HTR-8/SVneo (cell line): Measurements from ENCODE around the gene UQCRQ.

Source experiments
- DNase-seq: peaks from one replicate; pipeline ENCODE4 v3.0.0; 2011; ENCODE audit warnings: low spot score, mixed read lengths; ENCODE audit not compliant: insufficient read length
- FAIRE-seq: peaks from 2 replicates; lab custom pipeline; 2011; peaks lifted over from hg19 to GRCh38; lab: Jason Lieb, UNC

Gene UQCRQ

GRCh38 chr5:132866342-132867045 lies at the start of gene UQCRQ, which contains the start of gene GDF9:
TSS of gene UQCRQ (plus strand) at chr5:132866642. CDS start at chr5:132866882, 240 bp downstream.
TSS of gene GDF9 (minus strand) at chr5:132866469. CDS start at chr5:132864533, 1,936 bp downstream.
- peak; percentile 96 for FAIRE-seq

GRCh38 chr5:132817011-132817410 lies 49.4 kb upstream of the UQCRQ start:
- DNase-seq (no peak), FAIRE-seq (no peak)

More at GRCh38 chr5:132866342-132867045, at the start of gene UQCRQ, which contains the start of gene GDF9:
- peak; percentile 98 for DNase-seq

DNA sequence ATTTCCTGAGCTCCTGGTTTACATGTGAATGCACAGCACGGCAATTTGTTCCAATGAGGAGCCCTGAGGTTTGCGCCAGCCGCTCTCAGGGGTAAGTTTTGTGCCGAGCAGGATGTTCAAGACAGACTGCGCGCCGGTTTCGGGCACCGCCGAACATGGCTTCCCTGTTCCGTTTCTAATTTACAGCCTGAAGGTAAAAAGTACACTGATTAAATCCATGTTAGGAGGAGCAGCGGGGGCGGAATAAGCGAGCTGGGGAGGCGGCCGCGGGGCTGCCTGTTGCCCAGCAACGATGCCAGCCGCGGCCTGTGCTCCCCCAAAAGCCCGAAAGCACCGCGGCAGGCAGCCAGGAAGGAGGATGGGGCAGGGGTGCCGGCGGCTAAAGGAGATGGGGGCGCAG lies 47.0 kb upstream of the UQCRQ start:
- FAIRE-seq (no peak), DNase-seq (no peak)

DNA sequence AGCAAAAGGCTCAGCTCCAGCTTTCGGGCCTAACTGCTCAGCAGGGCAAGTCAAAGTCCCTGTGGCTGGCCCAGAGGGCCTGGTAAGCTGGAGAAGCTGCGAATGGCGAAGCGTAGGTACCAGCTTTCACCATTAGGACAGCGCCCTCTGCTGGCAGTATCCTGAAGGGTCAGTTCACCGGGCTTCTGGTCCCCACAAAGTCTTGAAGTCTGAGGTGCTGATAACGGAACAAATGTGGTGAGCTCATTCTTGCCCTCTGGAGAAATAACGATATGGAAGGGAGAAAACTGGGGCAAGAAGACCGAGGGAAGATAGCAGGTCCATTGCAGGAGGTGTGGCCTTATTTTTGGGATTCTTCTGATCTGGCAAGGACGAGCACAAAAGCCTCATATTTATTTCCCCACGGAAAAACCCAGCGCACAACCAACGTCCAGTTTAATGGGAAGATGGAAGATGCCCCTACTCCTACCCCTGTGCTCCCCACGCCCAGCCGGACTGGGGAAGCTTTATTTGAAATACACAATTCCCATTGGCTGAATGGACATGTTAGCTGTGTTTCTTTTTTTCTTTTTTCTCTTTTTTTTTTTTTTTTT lies 46.2 kb upstream of the UQCRQ start:
- DNase-seq, result peak; percentile 88
- peak; percentile 77 for FAIRE-seq

DNA sequence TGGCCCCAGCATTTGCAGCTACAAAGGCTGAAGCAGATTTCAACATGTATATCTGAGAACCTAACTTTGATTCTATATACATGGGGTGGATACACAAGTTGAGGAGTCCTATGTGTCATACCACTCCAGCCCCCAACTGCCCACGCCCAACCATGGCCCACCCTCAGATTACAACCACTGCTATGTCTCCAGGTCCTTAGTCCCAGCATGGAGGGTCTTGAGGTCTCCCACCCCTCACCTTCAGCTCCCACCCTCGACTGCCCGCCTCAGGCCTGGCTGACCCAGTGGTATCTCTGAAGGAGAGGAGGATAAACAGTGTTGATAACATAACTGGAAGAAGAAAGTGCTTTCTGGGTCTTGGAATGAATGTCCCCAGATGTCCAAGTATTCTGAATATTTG lies 45.1 kb upstream of the UQCRQ start:
- FAIRE-seq (no peak), DNase-seq (no peak)

GRCh38 chr5:132821791-132822190 lies 44.7 kb upstream of the UQCRQ start:
- DNase-seq, result no peak
- no peak for FAIRE-seq

- no peak for FAIRE-seq
- DNase-seq, result no peak
These were observed 43.6 kb upstream of the UQCRQ start for GRCh38 chr5:132822650-132823480.

GRCh38 chr5:132823481-132824050 lies 42.9 kb upstream of the UQCRQ start:
- FAIRE-seq (no peak), DNase-seq (no peak)

- no peak for DNase-seq
- no peak for FAIRE-seq
These were observed 42.0 kb upstream of the UQCRQ start for GRCh38 chr5:132824426-132824825.

- FAIRE-seq, result no peak
- no peak for DNase-seq
These were observed 41.2 kb upstream of the UQCRQ start for GRCh38 chr5:132825033-132825833.

DNA sequence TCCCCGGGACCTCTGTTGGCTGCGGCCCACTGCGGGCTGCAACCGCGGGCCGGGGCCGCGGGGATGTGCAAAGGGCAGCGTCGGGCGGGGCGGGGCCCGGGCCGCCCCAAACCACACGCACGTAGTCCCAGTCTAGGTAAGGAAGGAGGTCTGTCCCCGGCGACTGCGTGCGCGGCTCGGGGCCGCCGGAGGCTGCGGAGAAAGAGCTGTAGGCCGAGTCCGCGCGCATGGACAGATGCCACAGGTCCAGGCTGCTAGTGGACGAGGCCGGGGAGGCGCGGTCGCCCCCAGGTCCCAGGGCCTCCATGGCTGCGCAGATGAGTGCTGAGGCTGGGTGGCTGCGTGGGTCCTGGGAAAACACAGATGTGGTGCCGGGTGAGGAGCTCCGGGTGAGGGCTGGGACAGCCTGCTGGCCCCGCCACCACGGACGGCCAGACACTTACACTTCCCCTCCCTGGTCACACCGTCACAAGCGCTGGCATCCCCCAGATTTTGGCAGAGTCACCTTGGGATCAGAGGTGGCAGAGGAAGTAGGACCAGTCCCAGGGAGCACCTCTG lies 40.5 kb upstream of the UQCRQ start:
- DNase-seq, result no peak
- no peak for FAIRE-seq

- DNase-seq, result no peak
These were observed 39.9 kb upstream of the UQCRQ start for GRCh38 chr5:132826424-132827082.

GRCh38 chr5:132827943-132828673 lies 38.3 kb upstream of the UQCRQ start:
- FAIRE-seq (no peak), DNase-seq (no peak)

More at GRCh38 chr5:132826424-132827082, 39.9 kb upstream of the UQCRQ start:
- FAIRE-seq, result no peak

DNA sequence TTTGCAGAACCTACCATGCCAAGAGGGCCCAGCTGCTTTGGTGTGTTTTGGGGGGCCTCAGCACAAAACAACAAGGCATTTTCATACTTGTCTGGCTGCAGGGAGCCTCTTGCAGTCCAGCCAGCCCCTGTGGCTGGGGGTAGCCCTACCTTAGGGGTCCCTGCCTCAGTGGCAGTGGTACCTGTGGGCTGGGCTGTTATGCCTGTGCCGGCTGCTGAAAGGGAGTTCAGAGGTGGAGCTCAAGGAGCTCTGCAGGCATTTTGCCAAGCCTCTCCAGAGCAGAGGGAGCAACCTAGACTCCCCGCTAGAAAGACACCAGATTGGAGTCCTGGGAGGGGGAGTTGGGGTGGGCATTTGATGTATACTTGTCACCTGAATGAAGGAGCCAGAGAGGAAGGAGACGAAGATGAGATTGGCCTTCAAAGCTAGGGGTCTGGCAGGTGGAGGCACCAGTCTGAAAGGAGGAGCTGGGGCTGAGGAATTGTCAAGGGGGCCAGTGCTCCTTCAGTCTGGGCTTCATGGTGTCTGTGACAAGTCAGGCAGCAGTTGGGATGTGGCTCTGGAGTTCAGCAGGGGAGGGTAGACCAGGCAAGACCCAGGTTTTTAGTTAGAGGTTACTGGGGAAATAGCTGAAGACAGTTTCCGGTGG lies 37.5 kb upstream of the UQCRQ start:
- FAIRE-seq (no peak), DNase-seq (no peak)

DNA sequence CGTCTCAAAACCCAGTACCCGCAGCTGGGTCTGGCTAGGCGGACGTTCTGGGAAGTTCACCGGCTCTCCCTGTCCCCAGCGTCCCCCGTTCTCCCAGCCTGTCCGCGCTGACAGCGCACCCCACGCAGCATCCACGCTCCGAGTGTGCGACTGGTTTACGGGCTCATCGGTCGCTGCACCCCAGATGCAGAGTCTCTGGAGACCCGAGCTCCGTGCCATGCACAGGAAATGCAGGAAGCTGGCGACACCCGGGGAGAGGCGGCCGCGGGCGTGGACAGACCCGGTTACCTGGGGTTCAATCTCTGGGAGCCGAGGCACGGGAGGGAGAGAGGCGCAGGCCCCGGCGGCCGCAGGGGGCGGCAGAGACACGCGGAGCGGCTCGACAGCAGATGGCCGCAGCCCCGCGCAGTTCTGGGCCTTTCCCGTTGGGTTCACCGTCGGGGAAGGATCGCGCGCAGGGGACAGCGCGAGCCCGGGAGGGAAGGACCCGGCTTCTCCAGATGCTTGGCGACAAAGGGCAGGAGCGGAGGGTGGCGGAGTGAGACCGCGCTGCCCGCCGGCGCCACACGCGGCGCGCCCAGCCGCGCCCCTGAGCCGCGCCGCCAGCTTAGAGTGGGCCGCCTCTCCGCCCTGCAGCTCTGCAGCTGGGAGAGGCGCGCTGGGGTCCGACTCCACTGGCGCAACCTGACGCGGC lies 36.6 kb upstream of the UQCRQ start:
- no peak for FAIRE-seq

GRCh38 chr5:132830436-132831094 lies 35.9 kb upstream of the UQCRQ start, which contains the start of gene SHROOM1:
TSS of gene SHROOM1 (minus strand) at chr5:132830647. CDS start at chr5:132826140, 4,507 bp downstream.
- FAIRE-seq (peak; percentile 69), DNase-seq (peak; percentile 79)

More for the DNA sequence above, 36.6 kb upstream of the UQCRQ start:
- DNase-seq, result peak; percentile 83
